Retinal pigment epithelial cell (primary cell): ENCODE measurements around the gene DLGAP1.

Experiments used
- DNase-seq: peaks from one replicate; pipeline ENCODE4 v3.0.0-alpha.2; 2010; ENCODE audit warnings: low read depth
- H3K4me3 ChIP-seq: 2 replicates; pipeline ENCODE4 v1.5.1; 2011; ENCODE audit warnings: mild to moderate bottlenecking, low read length, control low read depth, moderate library complexity
- TF ChIP-seq, protein P1 (sequence below): conservative IDR thresholded peaks from 2 replicates; pipeline ENCODE4 v1.5.1; 2011; ENCODE audit warnings: low read depth, low read length, control low read depth, inconsistent platforms

Gene DLGAP1

DNA sequence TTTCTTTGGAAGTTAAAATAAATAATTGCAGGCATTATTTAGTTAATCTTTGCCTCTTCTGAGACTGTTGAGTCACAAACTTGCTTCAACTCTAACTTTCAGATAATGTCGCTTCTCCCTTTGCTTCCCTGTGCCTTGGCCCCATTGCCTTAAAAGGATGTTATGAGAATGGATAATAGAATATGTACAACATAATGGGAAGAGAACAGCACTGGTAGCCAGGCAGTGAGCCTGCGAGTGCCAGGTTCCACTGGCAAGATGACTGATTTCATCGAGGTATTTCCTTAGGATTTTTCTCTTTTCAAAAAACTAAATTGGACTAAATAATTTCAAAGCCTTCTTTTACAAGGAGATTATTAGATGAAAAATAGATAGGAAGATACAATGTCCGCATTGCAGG is 584.2 kb downstream of the DLGAP1 start:
- no peak for DNase-seq
- TF ChIP-seq, protein P1, sequence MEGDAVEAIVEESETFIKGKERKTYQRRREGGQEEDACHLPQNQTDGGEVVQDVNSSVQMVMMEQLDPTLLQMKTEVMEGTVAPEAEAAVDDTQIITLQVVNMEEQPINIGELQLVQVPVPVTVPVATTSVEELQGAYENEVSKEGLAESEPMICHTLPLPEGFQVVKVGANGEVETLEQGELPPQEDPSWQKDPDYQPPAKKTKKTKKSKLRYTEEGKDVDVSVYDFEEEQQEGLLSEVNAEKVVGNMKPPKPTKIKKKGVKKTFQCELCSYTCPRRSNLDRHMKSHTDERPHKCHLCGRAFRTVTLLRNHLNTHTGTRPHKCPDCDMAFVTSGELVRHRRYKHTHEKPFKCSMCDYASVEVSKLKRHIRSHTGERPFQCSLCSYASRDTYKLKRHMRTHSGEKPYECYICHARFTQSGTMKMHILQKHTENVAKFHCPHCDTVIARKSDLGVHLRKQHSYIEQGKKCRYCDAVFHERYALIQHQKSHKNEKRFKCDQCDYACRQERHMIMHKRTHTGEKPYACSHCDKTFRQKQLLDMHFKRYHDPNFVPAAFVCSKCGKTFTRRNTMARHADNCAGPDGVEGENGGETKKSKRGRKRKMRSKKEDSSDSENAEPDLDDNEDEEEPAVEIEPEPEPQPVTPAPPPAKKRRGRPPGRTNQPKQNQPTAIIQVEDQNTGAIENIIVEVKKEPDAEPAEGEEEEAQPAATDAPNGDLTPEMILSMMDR = no peak
- no peak overlapping the region for H3K4me3 ChIP-seq

DNA sequence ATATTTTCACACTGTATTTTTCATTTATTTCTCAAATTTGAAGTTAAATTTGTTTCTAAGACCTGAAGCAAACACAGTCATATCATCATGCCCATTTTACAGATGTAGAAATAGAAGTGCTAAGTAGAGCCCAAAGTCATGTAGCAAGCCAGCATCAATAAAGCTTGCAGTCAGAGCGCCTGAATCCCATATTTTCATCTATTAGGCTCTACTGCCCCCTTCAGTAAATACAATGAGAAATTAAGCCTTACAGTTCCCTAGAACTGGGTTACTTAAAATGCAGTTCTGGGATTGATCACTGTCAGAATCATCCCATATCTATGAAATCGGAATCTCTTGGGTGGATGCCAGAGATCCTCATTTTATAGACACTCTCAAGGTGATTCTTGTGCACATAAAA is 585.3 kb downstream of the DLGAP1 start:
- no peak overlapping the region for H3K4me3 ChIP-seq
- TF ChIP-seq, protein P1 = peak; percentile 48
- peak; percentile 34 for DNase-seq

DNA sequence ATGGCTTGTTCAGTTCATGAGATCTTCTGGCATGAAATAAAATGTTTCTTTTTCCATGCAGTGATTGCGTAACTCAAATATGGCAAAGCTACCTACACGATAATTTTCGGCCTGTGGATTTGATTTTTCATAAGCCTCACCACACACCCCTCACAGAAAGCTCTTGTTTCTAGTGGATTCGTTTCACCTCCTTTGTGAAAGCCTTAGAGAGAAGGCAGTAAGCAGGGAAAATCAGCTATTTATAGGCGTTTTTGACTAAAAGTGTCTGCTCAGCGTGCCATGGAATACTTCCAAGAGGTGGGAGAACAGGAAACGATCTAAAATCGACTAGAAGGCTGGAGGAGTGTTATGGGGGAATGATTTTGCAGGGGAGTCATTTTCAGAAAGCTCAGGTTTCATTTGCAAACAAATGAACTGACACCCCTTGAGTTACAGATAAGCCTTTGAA is 587.2 kb downstream of the DLGAP1 start:
- TF ChIP-seq, protein P1 = no peak
- no peak overlapping the region for H3K4me3 ChIP-seq
- DNase-seq = no peak

DNA sequence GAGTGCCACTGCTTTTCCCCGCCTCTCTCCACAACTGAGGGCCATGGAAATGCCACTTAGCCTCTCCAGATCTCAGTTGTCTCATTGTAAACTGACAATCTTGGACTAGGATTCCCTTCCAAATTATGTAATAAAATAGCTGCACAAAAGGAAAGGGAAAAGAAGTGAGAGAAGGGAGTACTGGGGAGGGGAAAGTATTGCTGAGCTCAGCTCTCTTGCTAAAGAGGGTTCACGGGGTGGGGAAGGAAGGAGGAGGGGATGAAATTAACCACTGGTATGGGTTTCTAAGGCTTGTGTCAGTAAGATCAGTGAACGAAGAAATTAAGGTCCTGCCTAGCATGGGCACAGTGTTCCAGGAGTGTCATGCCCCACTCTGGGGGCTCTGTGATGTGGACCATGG is 587.9 kb downstream of the DLGAP1 start:
- no peak overlapping the region for H3K4me3 ChIP-seq
- TF ChIP-seq, protein P1 = no peak
- DNase-seq = no peak

DNA sequence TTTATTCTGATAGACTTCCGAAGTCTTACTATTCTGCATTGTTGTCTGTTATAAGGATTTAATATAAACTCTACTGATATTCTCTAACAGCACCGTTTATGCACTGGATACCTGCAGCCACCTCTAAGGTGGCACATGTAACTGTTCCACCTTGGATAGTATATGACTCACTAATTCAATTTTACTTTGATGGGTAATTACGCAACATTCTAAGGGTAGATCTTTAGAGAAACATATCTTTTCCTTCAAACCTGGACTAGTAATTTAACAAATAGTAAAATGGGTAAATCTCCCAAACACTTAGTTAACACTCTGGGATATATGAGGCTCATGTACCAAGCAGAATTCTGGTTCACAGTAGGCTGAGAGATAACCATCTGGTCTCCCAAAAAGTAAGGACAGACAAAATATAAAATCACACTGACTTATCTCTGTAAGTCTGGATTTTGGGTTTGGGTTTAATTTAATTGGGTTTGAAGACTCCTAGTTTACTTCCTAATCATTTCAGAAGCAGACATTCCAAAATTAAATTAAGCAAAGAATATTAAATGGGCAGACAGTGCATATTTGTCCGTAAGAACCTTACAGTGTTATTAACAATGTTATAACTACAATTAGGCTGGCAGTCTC is 590.3 kb downstream of the DLGAP1 start:
- no peak for DNase-seq
- no peak overlapping the region for H3K4me3 ChIP-seq
- TF ChIP-seq, protein P1 = no peak

DNA sequence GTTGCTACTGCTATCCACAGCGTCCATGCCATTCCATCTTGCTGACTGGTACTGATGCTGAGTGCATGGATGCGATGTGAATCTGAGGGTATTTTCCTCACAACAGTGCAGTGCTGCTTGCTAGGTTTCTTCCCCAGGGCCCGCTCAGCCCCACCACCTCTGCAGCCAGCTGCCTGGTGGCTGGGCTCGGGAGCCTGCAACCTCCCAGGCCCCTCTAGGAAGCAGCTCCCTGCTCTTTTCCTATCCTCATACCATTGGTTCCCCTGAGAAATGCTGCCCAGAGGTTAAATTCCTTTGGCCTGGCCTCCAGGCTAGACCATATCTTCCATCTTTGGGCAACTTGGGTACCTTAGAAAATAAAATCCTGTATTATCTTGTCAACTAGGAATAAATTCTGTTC is 591.5 kb downstream of the DLGAP1 start:
- no peak for DNase-seq
- TF ChIP-seq, protein P1 = no peak
- no peak overlapping the region for H3K4me3 ChIP-seq

DNA sequence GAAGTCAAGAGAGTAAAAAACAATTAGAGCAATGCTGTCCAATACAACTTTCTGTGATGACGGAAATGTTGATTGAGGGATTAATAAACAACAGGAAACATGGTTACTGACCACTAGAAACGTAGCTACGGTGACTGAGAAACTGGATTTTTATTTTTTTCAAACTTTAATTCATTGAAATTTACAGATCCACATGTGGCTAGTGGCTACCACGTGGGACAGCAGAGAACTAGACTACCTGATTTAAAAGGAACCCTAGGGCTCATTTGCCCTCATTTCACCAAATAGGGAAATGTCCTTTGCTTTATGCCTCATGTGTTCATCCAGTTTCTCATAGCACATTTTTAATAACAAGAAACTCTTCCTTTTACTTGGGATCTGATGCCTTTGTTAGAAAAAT is 592.1 kb downstream of the DLGAP1 start:
- TF ChIP-seq, protein P1 = no peak
- no peak for DNase-seq
- no peak overlapping the region for H3K4me3 ChIP-seq
